Gastroesophageal sphincter (tissue), 4 donors: ENCODE measurements around the gene TTBK1. TPM values are rescaled to one million over a fixed set of nuclear protein-coding genes. Genes with fewer than 3 reads are reported as not detected.

Experiments used
- ATAC-seq: fragments of 150-250 bp; one replicate; pipeline ENCODE4 v1.9.1; 2016; ENCODE audit warnings: mild to moderate bottlenecking, moderate library complexity
- H3K27ac ChIP-seq, 4 donors: fragments of 200-600 bp; sonication (generic) in 3 of 4; 1 replicate in 3 of 4; 2 replicates in 1 of 4; pipeline ENCODE4 v1.5.1; 2016 to 2019
- H3K27me3 ChIP-seq: fragments of 200-600 bp; sonication (generic); one replicate; pipeline ENCODE4 v1.5.1; 2019
- H3K36me3 ChIP-seq, 2 donors: fragments of 200-600 bp; sonication (generic); one replicate each; pipeline ENCODE4 v1.5.1; 2019; ENCODE audit warnings: control low read depth in 1 of 2
- H3K4me1 ChIP-seq, 3 donors: fragments of 200-600 bp; sonication (generic); 1 replicate in 2 of 3; 2 replicates in 1 of 3; pipeline ENCODE4 v1.5.1; 2016 to 2019; ENCODE audit warnings: control low read depth in 2 of 3
- H3K4me3 ChIP-seq, 2 donors: fragments of 200-600 bp; sonication (generic); one replicate each; pipeline ENCODE4 v1.5.1; 2019; ENCODE audit warnings: mild to moderate bottlenecking in 1 of 2, moderate library complexity in 1 of 2
- H3K9me3 ChIP-seq, 3 donors: fragments of 200-600 bp; sonication (generic); one replicate each; pipeline ENCODE4 v1.5.1; 2017 to 2019; ENCODE audit warnings: control low read depth in 2 of 3
- CTCF ChIP-seq, 4 experiments: fragments of 200-600 bp in 2 of 4; fragments of 450-650 bp in 2 of 4; sonication (generic) in 1 of 4; IDR thresholded peaks; one replicate each; pipeline ENCODE4 v1.5.1; 2017 to 2019; ENCODE audit warnings: antibody characterized with exemption in 4 of 4, mild to moderate bottlenecking in 2 of 4, moderate library complexity in 2 of 4
- EP300 ChIP-seq: sonication (generic); formaldehyde crosslinking; IDR thresholded peaks from one replicate; pipeline ENCODE4 v1.6.1; 2017; ENCODE audit warnings: antibody characterized with exemption, mild to moderate bottlenecking
- POLR2A ChIP-seq, 2 donors: fragments of 450-650 bp; IDR thresholded peaks; one replicate each; pipeline ENCODE4 v1.6.1; 2017; ENCODE audit warnings: antibody characterized with exemption in 2 of 2, mild to moderate bottlenecking in 2 of 2, moderate library complexity in 1 of 2
- POLR2AphosphoS5 ChIP-seq: sonication (generic); formaldehyde crosslinking; IDR thresholded peaks from one replicate; pipeline ENCODE4 v1.6.1; 2017; ENCODE audit warnings: antibody characterized with exemption
- WGBS, 2 donors: methylation state at CpG; one replicate each; pipeline ENCODE4 v1.1.5; 2018; ENCODE audit warnings: low coverage in 1 of 2; 5-methylcytosine and 5-hydroxymethylcytosine counted together
- total RNA-seq, 4 donors: library from RNA; depleted of rRNA; stranded (reverse); fragments of >200 nt; gene quantifications; one replicate each; pipeline ENCODE4 v1.1.0, GENCODE V29; 2016

TTBK1 gene
- total RNA-seq, 4 donors from 2014 or later: 0.08 to 0.20 TPM; not detected in 2

GRCh38 chr6:43221046-43221972, 22.0 kb upstream of the TTBK1 start:
- Histone ChIP-seq H3K4me3 (no peak overlapping the region), H3K27me3 (no peaks in the 10 kb centered on the region), H3K27ac (no peak overlapping the region), H3K4me1 (no peaks in the 10 kb centered on the region), H3K36me3 (peaks cover 0 to 92% of the 10 kb centered on the region in 2 donors), H3K9me3 (no peaks in the 10 kb centered on the region)
- no CpG with 5 or more reads among the region's 20 CpGs for WGBS, 2 donors
- no peak for TF ChIP-seq CTCF (IDR thresholded peaks at IDR 0.05)
- no peak for TF ChIP-seq POLR2A (IDR thresholded peaks at IDR 0.05)
- TF ChIP-seq POLR2AphosphoS5: no peak
- no peak for TF ChIP-seq EP300
- ATAC-seq: no peak

- peaks cover 0 to 80% of the 10 kb centered on the region in 2 donors for H3K36me3 ChIP-seq
- H3K27ac ChIP-seq: no peak overlapping the region
- TF ChIP-seq POLR2A (IDR thresholded peaks at IDR 0.05): no peak
- TF ChIP-seq POLR2AphosphoS5: no peak
- no peak for TF ChIP-seq EP300
- no peak for TF ChIP-seq CTCF (IDR thresholded peaks at IDR 0.05)
- ATAC-seq: no peak
- no peaks in the 10 kb centered on the region for H3K9me3 ChIP-seq
- H3K27me3 ChIP-seq: no peaks in the 10 kb centered on the region
- H3K4me1 ChIP-seq: no peaks in the 10 kb centered on the region
- 86 to 88% methylated on average over 2 to 4 of the region's 15 CpGs for WGBS, 2 donors
- no peak overlapping the region for H3K4me3 ChIP-seq
These were observed 20.7 kb upstream of the TTBK1 start for GRCh38 chr6:43222418-43223059.

GRCh38 chr6:43223175-43223574, 20.1 kb upstream of the TTBK1 start:
- Histone ChIP-seq H3K4me3 (no peak overlapping the region), H3K9me3 (no peaks in the 10 kb centered on the region), H3K36me3 (peaks cover 0 to 73% of the 10 kb centered on the region in 2 donors), H3K4me1 (peaks cover 0 to 6% (median 0%) of the 10 kb centered on the region in 3 donors), H3K27ac (no peak overlapping the region), H3K27me3 (no peaks in the 10 kb centered on the region)
- TF ChIP-seq POLR2AphosphoS5 (no peak), CTCF (IDR thresholded peaks at IDR 0.05) (no peak), POLR2A (IDR thresholded peaks at IDR 0.05) (no peak), EP300 (no peak)
- WGBS, 2 donors: 83 to 85% methylated on average over 1 to 4 of the region's 14 CpGs
- ATAC-seq: no peak

- no peak for TF ChIP-seq CTCF (IDR thresholded peaks at IDR 0.05)
- TF ChIP-seq POLR2A (IDR thresholded peaks at IDR 0.05): no peak
- TF ChIP-seq EP300: no peak
- no peak for TF ChIP-seq POLR2AphosphoS5
- ATAC-seq: no peak
- H3K4me1 ChIP-seq: peaks cover 0 to 23% (median 6%) of the 10 kb centered on the region in 3 donors
These were observed 17.0 kb upstream of the TTBK1 start for GRCh38 chr6:43226192-43226851.

More at GRCh38 chr6:43226192-43226851, 17.0 kb upstream of the TTBK1 start:
- Histone ChIP-seq H3K36me3 (peaks cover 0 to 46% of the 10 kb centered on the region in 2 donors), H3K9me3 (no peaks in the 10 kb centered on the region), H3K27me3 (no peaks in the 10 kb centered on the region), H3K27ac (no peak overlapping the region), H3K4me3 (no peak overlapping the region)
- 84 to 94% methylated on average over 2 to 3 of the region's 11 CpGs for WGBS, 2 donors
